ENCODE results near the gene CARD14. TPM values are rescaled to one million over a fixed set of nuclear protein-coding genes. Genes with fewer than 3 reads are reported as not detected.

The CARD14 gene
- total and polyA plus RNA-seq, 2 of the 13 experiments (the other 11 are each of a cell fraction or from before 2014, with no cell fraction given): 0.11 TPM; not detected in 1

DNA sequence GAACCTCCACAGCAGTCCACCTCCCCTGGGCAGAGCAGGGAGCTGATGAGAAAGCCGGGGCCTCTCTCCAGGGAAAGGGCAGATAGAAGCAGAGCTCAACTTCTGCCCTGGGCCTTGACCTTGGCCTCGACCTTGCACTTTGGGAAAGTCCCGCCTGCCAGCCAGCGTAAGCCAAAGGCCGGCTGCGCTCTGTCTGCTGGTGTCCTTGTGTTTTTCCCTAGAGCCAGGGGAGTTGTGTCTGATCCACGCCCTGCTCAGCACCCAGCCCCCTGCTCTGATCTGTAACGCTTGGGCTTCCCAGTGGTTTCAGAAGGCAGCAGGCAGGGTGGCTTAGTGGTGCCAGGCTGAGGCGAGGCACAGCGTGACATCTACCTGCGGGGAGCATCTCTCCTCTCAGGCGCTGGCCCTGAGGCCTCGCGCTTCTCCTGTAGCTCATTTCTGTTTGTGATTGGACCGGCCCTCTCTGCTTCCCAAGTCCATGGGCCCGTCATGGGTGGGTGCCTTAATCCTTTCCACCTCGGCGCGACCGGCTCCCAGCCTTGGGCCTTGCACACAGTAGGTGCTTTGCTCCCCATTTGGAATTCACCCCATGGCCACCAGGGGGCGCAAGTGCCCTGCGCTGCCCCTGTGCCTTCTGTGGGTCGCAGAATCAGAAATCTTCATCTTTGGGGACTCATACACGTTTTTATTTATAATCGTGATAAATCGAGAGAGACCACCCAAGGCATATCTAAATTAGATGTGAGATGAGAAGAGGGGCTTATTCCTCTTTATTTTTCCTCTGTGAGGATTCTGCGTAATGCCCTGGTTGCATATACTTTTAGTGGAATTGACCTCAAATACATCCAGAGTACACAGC lies 26.1 kb downstream of the CARD14 start (continued):
- TF ChIP-seq, protein P1, sequence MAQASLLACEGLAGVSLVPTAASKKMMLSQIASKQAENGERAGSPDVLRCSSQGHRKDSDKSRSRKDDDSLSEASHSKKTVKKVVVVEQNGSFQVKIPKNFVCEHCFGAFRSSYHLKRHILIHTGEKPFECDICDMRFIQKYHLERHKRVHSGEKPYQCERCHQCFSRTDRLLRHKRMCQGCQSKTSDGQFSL (CRISPR knock-in tag; IDR thresholded peaks at IDR 0.05): no peak
- TF ChIP-seq, protein P2, sequence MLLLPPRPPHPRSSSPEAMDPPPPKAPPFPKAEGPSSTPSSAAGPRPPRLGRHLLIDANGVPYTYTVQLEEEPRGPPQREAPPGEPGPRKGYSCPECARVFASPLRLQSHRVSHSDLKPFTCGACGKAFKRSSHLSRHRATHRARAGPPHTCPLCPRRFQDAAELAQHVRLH (CRISPR knock-in tag; IDR thresholded peaks at IDR 0.05; ENCODE audit: borderline replicate concordance, low read depth): no peak
- TF ChIP-seq, protein P3, sequence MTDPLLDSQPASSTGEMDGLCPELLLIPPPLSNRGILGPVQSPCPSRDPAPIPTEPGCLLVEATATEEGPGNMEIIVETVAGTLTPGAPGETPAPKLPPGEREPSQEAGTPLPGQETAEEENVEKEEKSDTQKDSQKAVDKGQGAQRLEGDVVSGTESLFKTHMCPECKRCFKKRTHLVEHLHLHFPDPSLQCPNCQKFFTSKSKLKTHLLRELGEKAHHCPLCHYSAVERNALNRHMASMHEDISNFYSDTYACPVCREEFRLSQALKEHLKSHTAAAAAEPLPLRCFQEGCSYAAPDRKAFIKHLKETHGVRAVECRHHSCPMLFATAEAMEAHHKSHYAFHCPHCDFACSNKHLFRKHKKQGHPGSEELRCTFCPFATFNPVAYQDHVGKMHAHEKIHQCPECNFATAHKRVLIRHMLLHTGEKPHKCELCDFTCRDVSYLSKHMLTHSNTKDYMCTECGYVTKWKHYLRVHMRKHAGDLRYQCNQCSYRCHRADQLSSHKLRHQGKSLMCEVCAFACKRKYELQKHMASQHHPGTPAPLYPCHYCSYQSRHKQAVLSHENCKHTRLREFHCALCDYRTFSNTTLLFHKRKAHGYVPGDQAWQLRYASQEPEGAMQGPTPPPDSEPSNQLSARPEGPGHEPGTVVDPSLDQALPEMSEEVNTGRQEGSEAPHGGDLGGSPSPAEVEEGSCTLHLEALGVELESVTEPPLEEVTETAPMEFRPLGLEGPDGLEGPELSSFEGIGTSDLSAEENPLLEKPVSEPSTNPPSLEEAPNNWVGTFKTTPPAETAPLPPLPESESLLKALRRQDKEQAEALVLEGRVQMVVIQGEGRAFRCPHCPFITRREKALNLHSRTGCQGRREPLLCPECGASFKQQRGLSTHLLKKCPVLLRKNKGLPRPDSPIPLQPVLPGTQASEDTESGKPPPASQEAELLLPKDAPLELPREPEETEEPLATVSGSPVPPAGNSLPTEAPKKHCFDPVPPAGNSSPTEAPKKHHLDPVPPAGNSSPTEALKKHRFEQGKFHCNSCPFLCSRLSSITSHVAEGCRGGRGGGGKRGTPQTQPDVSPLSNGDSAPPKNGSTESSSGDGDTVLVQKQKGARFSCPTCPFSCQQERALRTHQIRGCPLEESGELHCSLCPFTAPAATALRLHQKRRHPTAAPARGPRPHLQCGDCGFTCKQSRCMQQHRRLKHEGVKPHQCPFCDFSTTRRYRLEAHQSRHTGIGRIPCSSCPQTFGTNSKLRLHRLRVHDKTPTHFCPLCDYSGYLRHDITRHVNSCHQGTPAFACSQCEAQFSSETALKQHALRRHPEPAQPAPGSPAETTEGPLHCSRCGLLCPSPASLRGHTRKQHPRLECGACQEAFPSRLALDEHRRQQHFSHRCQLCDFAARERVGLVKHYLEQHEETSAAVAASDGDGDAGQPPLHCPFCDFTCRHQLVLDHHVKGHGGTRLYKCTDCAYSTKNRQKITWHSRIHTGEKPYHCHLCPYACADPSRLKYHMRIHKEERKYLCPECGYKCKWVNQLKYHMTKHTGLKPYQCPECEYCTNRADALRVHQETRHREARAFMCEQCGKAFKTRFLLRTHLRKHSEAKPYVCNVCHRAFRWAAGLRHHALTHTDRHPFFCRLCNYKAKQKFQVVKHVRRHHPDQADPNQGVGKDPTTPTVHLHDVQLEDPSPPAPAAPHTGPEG (CRISPR knock-in tag; IDR thresholded peaks at IDR 0.05): no peak
- TF ChIP-seq ZNF629 (CRISPR knock-in tag; conservative IDR thresholded peaks at IDR 0.05): no peak
- 0 out of 2 replicates have a peak, but pooled peaks have one; percentile 11 for TF ChIP-seq MIER2 (CRISPR knock-in tag; IDR thresholded peaks at IDR 0.05)
- TF ChIP-seq HNF4A (CRISPR knock-in tag; IDR thresholded peaks at IDR 0.05): peak; percentile 82
- TF ChIP-seq, protein P4, sequence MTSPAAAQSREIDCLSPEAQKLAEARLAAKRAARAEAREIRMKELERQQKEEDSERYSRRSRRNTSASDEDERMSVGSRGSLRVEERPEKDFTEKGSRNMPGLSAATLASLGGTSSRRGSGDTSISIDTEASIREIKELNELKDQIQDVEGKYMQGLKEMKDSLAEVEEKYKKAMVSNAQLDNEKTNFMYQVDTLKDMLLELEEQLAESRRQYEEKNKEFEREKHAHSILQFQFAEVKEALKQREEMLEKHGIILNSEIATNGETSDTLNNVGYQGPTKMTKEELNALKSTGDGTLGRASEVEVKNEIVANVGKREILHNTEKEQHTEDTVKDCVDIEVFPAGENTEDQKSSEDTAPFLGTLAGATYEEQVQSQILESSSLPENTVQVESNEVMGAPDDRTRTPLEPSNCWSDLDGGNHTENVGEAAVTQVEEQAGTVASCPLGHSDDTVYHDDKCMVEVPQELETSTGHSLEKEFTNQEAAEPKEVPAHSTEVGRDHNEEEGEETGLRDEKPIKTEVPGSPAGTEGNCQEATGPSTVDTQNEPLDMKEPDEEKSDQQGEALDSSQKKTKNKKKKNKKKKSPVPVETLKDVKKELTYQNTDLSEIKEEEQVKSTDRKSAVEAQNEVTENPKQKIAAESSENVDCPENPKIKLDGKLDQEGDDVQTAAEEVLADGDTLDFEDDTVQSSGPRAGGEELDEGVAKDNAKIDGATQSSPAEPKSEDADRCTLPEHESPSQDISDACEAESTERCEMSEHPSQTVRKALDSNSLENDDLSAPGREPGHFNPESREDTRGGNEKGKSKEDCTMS (CRISPR knock-in tag; conservative IDR thresholded peaks at IDR 0.05): no peak
- no peak for TF ChIP-seq BRD4 (CRISPR knock-in tag; IDR thresholded peaks at IDR 0.05)
- TF ChIP-seq PHB2 (IDR thresholded peaks at IDR 0.05; ENCODE audit: partially characterized antibody): no peak
- no peak for TF ChIP-seq XRCC5 (optimal IDR thresholded peaks at IDR 0.05; ENCODE audit: low read length)
- peak; percentile 60; the same call in 1 of the 2 replicates for TF ChIP-seq SALL1 (CRISPR knock-in tag; IDR thresholded peaks at IDR 0.05)
- TF ChIP-seq ZFP36 (IDR thresholded peaks at IDR 0.05; ENCODE audit: borderline replicate concordance, low read depth, low read length, partially characterized antibody): no peak
- TF ChIP-seq ZNF12 (CRISPR knock-in tag; IDR thresholded peaks at IDR 0.05): no peak
- TF ChIP-seq FOXK2 (IDR thresholded peaks at IDR 0.05): 0 out of 2 replicates have a peak, but pooled peaks have one; percentile 8
- TF ChIP-seq ZNF777 (CRISPR knock-in tag; IDR thresholded peaks at IDR 0.05): no peak; the same call in 1 of the 2 replicates
